Measurements from ENCODE around the gene SURF1.

DNA sequence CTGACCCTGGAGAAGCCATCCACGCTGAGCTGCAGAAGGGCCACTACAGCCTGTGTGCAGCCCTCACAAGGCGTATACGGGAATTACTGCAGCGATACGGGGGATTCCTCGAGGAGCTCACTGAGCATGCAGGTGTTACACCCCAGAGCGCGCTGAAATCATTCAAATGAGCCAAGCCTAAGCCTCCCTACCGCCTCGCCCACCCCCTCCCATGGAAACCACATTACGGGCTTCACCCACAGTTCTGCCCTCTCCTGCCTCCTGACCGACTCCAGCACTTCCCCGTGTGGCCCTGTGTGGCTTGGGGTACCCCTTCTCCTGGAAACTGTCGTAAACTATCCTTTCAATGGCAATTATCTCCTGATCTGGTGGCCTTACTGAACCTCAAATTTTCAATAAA lies 33.6 kb downstream of the SURF1 start:
- TF ChIP-seq, protein P1, sequence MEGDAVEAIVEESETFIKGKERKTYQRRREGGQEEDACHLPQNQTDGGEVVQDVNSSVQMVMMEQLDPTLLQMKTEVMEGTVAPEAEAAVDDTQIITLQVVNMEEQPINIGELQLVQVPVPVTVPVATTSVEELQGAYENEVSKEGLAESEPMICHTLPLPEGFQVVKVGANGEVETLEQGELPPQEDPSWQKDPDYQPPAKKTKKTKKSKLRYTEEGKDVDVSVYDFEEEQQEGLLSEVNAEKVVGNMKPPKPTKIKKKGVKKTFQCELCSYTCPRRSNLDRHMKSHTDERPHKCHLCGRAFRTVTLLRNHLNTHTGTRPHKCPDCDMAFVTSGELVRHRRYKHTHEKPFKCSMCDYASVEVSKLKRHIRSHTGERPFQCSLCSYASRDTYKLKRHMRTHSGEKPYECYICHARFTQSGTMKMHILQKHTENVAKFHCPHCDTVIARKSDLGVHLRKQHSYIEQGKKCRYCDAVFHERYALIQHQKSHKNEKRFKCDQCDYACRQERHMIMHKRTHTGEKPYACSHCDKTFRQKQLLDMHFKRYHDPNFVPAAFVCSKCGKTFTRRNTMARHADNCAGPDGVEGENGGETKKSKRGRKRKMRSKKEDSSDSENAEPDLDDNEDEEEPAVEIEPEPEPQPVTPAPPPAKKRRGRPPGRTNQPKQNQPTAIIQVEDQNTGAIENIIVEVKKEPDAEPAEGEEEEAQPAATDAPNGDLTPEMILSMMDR (IDR thresholded peaks at IDR 0.05), result no peak
- TF ChIP-seq ZFX (IDR thresholded peaks at IDR 0.05; ENCODE audit: borderline replicate concordance), result no peak

Data from 22Rv1 (cell line).